H1 (cell line): ENCODE data around the gene GALNTL6. TPM values are rescaled to one million over a fixed set of nuclear protein-coding genes. Genes with fewer than 3 reads are reported as not detected.

ENCODE experiments used
- CTCF ChIA-PET: fragments of 300-600 bp; sonication (Branson Sonifier 250); formaldehyde crosslinking; loops from one replicate; lab custom pipeline; 2021; ENCODE audit not compliant: partially characterized antibody; lab: Charles Lee
- POLR2A ChIA-PET: fragments of 300-600 bp; sonication (Branson Sonifier 250); formaldehyde crosslinking; loops from one replicate; lab custom pipeline; 2021; ENCODE audit warnings: inconsistent platforms; ENCODE audit not compliant: partially characterized antibody; lab: Charles Lee
- DNase-seq, 2 experiments: peaks; one replicate each; pipeline versions ENCODE4 v3.0.0 to v3.0.0-alpha.2; 2010 to 2022; ENCODE audit warnings: low spot score in 2 of 2, low read depth in 1 of 2, mixed read lengths in 1 of 2
- FAIRE-seq: peaks from 2 replicates; lab custom pipeline; 2011; peaks lifted over from hg19 to GRCh38; lab: Jason Lieb, UNC
- H2AFZ ChIP-seq: 2 replicates; pipeline ENCODE4 v1.8.1; 2012; ENCODE audit warnings: low read length, inconsistent platforms
- H2AK5ac ChIP-seq: 2 replicates; pipeline ENCODE4 v1.6.1; 2013; ENCODE audit warnings: low read depth, low read length
- H2BK120ac ChIP-seq: replicated peaks from 2 replicates; pipeline ENCODE3; 2013; ENCODE audit warnings: low read depth, low read length, inconsistent platforms
- H2BK12ac ChIP-seq: 2 replicates; pipeline ENCODE4 v1.6.1; 2013; ENCODE audit warnings: low read depth, low read length
- H2BK15ac ChIP-seq: 2 replicates; pipeline ENCODE4 v1.6.1; 2013; ENCODE audit warnings: low read length
- H2BK20ac ChIP-seq: 2 replicates; pipeline ENCODE4 v1.6.1; 2013; ENCODE audit warnings: low read length
- H2BK5ac ChIP-seq: 2 replicates; pipeline ENCODE4 v1.6.1; 2013; ENCODE audit warnings: low read depth, low read length
- H3K14ac ChIP-seq: 2 replicates; pipeline ENCODE4 v1.6.1; 2013; ENCODE audit warnings: inconsistent platforms; ENCODE audit not compliant: insufficient read length
- H3K18ac ChIP-seq: 2 replicates; pipeline ENCODE4 v1.6.1; 2013; ENCODE audit warnings: low read length; ENCODE audit errors: extremely low read depth
- H3K23ac ChIP-seq: 2 replicates; pipeline ENCODE4 v1.6.1; 2013; ENCODE audit warnings: inconsistent platforms; ENCODE audit not compliant: insufficient read length
- H3K23me2 ChIP-seq: 2 replicates; pipeline ENCODE4 v1.6.1; 2013; ENCODE audit warnings: low read depth, low read length
- H3K27ac ChIP-seq: 2 replicates; pipeline ENCODE4 v1.6.1; 2011; ENCODE audit warnings: low read depth, low read length, inconsistent platforms
- H3K27me3 ChIP-seq, 4 experiments: replicated peaks in 1 of 4; 1 replicate in 1 of 4; 2 replicates in 3 of 4; pipeline versions ENCODE4 v1.6.1 to v1.8.1; 2011 to 2013; ENCODE audit warnings: low read length in 3 of 4, mild to moderate bottlenecking in 3 of 4, inconsistent platforms in 2 of 4, mixed read lengths in 2 of 4, moderate library complexity in 1 of 4; ENCODE audit not compliant: control insufficient read depth in 3 of 4, insufficient read depth in 3 of 4; ENCODE audit errors: extremely low read depth in 1 of 4
- H3K36me3 ChIP-seq, 4 experiments: 2 replicates each; pipeline versions ENCODE4 v1.6.1 to v1.8.1; 2011 to 2013; ENCODE audit warnings: mild to moderate bottlenecking in 4 of 4, low read length in 3 of 4, moderate library complexity in 2 of 4, control low read depth in 1 of 4, inconsistent platforms in 1 of 4; ENCODE audit not compliant: insufficient read depth in 4 of 4, control insufficient read depth in 2 of 4
- H3K4ac ChIP-seq: replicated peaks from 2 replicates; pipeline ENCODE3; 2013; ENCODE audit warnings: low read length, low read depth, mixed read lengths, inconsistent platforms; ENCODE audit not compliant: insufficient read length
- H3K4me1 ChIP-seq, 4 experiments: replicated peaks in 1 of 4; 1 replicate in 1 of 4; 2 replicates in 3 of 4; pipeline versions ENCODE4 v1.6.1 to v1.8.1; 2011 to 2013; ENCODE audit warnings: low read length in 3 of 4, inconsistent platforms in 2 of 4, mixed read lengths in 1 of 4; ENCODE audit not compliant: insufficient read depth in 4 of 4, control insufficient read depth in 3 of 4
- H3K4me2 ChIP-seq, 2 experiments: 2 replicates each; pipeline versions ENCODE4 v1.6.1 to v1.8.1; 2011 to 2013; ENCODE audit warnings: low read depth in 2 of 2, low read length in 2 of 2, control low read depth in 1 of 2, inconsistent platforms in 1 of 2, mild to moderate bottlenecking in 1 of 2; ENCODE audit not compliant: insufficient read depth in 1 of 2
- H3K4me3 ChIP-seq, 4 experiments: fragments of 200-600, 300-600 bp in 1 of 4; sonication (generic), shearing (Covaris generic), sonication (Bioruptor Twin) in 1 of 4; 2 replicates each; pipeline versions ENCODE4 v1.5.1 to v1.8.1; 2011 to 2016; ENCODE audit warnings: low read length in 4 of 4, low read depth in 3 of 4, control low read depth in 2 of 4, inconsistent platforms in 2 of 4, mild to moderate bottlenecking in 2 of 4, mixed read lengths in 1 of 4, moderate library complexity in 1 of 4; ENCODE audit not compliant: insufficient read depth in 2 of 4; ENCODE audit errors: extremely low read depth in 1 of 4
- H3K56ac ChIP-seq: replicated peaks from 2 replicates; pipeline ENCODE3; 2013; ENCODE audit warnings: low read depth, mild to moderate bottlenecking, mixed read lengths, low read length, inconsistent platforms; ENCODE audit not compliant: insufficient read length
- H3K79me1 ChIP-seq: 2 replicates; pipeline ENCODE4 v1.6.1; 2013; ENCODE audit warnings: low read depth, low read length, control low read depth
- H3K79me2 ChIP-seq, 2 experiments: 2 replicates each; pipeline versions ENCODE4 v1.6.1 to v1.8.1; 2012 to 2013; ENCODE audit warnings: low read length in 2 of 2, mild to moderate bottlenecking in 2 of 2, inconsistent platforms in 1 of 2; ENCODE audit not compliant: insufficient read depth in 2 of 2, control insufficient read depth in 1 of 2
- H3K9ac ChIP-seq, 4 experiments: replicated peaks in 1 of 4; 1 replicate in 1 of 4; 2 replicates in 3 of 4; pipeline versions ENCODE4 v1.6.1 to v1.8.1; 2011 to 2013; ENCODE audit warnings: low read depth in 3 of 4, low read length in 3 of 4, control low read depth in 2 of 4, mild to moderate bottlenecking in 2 of 4, moderate library complexity in 2 of 4, inconsistent platforms in 1 of 4; ENCODE audit errors: extremely low read depth in 1 of 4
- H3K9me3 ChIP-seq, 2 experiments: 2 replicates each; pipeline versions ENCODE4 v1.6.1 to v1.8.1; 2012 to 2013; ENCODE audit warnings: mild to moderate bottlenecking in 2 of 2, moderate library complexity in 2 of 2, control low read depth in 1 of 2, inconsistent platforms in 1 of 2, low read depth in 1 of 2, low read length in 1 of 2, mixed read lengths in 1 of 2; ENCODE audit not compliant: insufficient read depth in 2 of 2
- H4K20me1 ChIP-seq, 2 experiments: replicated peaks in 1 of 2; 2 replicates each; pipeline versions ENCODE3 to v1.8.1; 2011 to 2013; ENCODE audit warnings: inconsistent platforms in 2 of 2, low read length in 2 of 2, mild to moderate bottlenecking in 1 of 2; ENCODE audit not compliant: insufficient read depth in 2 of 2, control insufficient read depth in 1 of 2
- H4K5ac ChIP-seq: 2 replicates; pipeline ENCODE4 v1.6.1; 2013; ENCODE audit warnings: low read length, low read depth, mixed read lengths, inconsistent platforms; ENCODE audit not compliant: insufficient read length
- H4K8ac ChIP-seq: 2 replicates; pipeline ENCODE4 v1.8.0; 2013; ENCODE audit warnings: mild to moderate bottlenecking, moderate library complexity, low read length, inconsistent platforms; ENCODE audit not compliant: insufficient read depth; ENCODE audit errors: extremely low read depth
- H4K91ac ChIP-seq: replicated peaks from 2 replicates; pipeline ENCODE3; 2013; ENCODE audit warnings: low read length, mixed read lengths, inconsistent platforms; ENCODE audit not compliant: insufficient read length
- BACH1 ChIP-seq: IDR thresholded peaks from 2 replicates; pipeline ENCODE4 v1.6.1; 2012; ENCODE audit warnings: low read length, improper control_type of control experiment
- PHF8 ChIP-seq: fragments of 200-600 bp; sonication (generic); conservative IDR thresholded peaks from 2 replicates; pipeline ENCODE4 v1.7.1; 2012; ENCODE audit warnings: low read depth, mild to moderate bottlenecking, inconsistent platforms, low read length, moderate library complexity
- RXRA ChIP-seq: IDR thresholded peaks from 2 replicates; pipeline ENCODE4 v1.6.1; 2011; ENCODE audit warnings: low read depth, mild to moderate bottlenecking, low read length, moderate library complexity; ENCODE audit not compliant: insufficient read depth
- SIRT6 ChIP-seq: IDR thresholded peaks from one replicate; pipeline ENCODE4 v1.7.1; 2012; ENCODE audit warnings: low read length, inconsistent platforms
- SRF ChIP-seq: IDR thresholded peaks from 2 replicates; pipeline ENCODE4 v1.6.1; 2011; ENCODE audit warnings: mild to moderate bottlenecking, low read depth, low read length, moderate library complexity
- TAF1 ChIP-seq: IDR thresholded peaks from 2 replicates; pipeline ENCODE4 v1.6.1; 2011; ENCODE audit warnings: mild to moderate bottlenecking, low read depth, low read length
- TEAD4 ChIP-seq: IDR thresholded peaks from 2 replicates; pipeline ENCODE4 v1.6.1; 2012; ENCODE audit warnings: low read depth, low read length, inconsistent platforms, mixed read lengths
- YY1 ChIP-seq: IDR thresholded peaks from 2 replicates; pipeline ENCODE4 v1.6.1; 2011; ENCODE audit warnings: low read depth, mild to moderate bottlenecking, low read length
- WGBS, 2 experiments: shearing (Covaris generic) in 1 of 2; methylation state at CpG; one replicate each; pipeline versions ENCODE4 v1.1.6 to v1.1.7; 2013 to 2015; ENCODE audit warnings: low lambda C conversion rate in 2 of 2, mixed read lengths in 2 of 2, inconsistent platforms in 1 of 2, low coverage in 1 of 2, missing lambda C conversion rate in 1 of 2; ENCODE audit not compliant: insufficient replicate concordance in 2 of 2, insufficient coverage in 1 of 2, insufficient read length in 1 of 2; ENCODE audit errors: extremely low coverage in 1 of 2, missing lambda C conversion rate in 1 of 2; 5-methylcytosine and 5-hydroxymethylcytosine counted together
- polyA plus RNA-seq, 7 experiments: library from polyadenylated mRNA; depleted of rRNA in 3 of 7; stranded (reverse) in 5 of 7; unstranded in 2 of 7; fragments of >200 nt in 5 of 7; fragments of 200-250 nt in 2 of 7; gene quantifications; 1 replicate in 5 of 7; 2 replicates in 1 of 7; 4 replicates in 1 of 7; pipeline versions ENCODE4 v1.2.1 to v1.2.3, GENCODE V29; 2011 to 2013; ENCODE audit warnings: missing spikeins in 2 of 7, mixed read lengths in 2 of 7
- total RNA-seq: library from RNA; stranded (reverse); fragmentation: NEBNext Ultra II Directional; extraction: Animal tissue kit (Norgen Biotek cat#: 25700); gene quantifications from 2 replicates; pipeline ENCODE4 v1.2.1, GENCODE V29; 2021

GALNTL6 gene
- total and polyA plus RNA-seq, 2 of the 8 experiments (the other 6 are each of a cell fraction or from before 2014, with no cell fraction given) = 0.03 to 0.32 TPM

GRCh38 chr4:173056271-173056670 is 1243.1 kb downstream of the GALNTL6 start:
- ChIA-PET POLR2A (no interaction called here), CTCF (interaction anchor here (0.7 to 6.8 kb wide), 7 partner anchors 25 to 416 kb away, joined by 3 to 39 read pairs (median 3); no protein-coding TSS in a partner anchor)
- H4K91ac ChIP-seq = no peak overlapping the region
- no peak overlapping the region for H2AK5ac ChIP-seq
- H2BK12ac ChIP-seq = no peak overlapping the region
- no peaks in the 10 kb centered on the region for H3K79me1 ChIP-seq
- no peak for FAIRE-seq
- no peaks in the 10 kb centered on the region for H3K23me2 ChIP-seq
- 89% methylated on average over 5 of the region's 5 CpGs; no CpG with 5 or more reads in 1 of the 2 experiments for WGBS, 2 experiments
- no peak overlapping the region for H3K4me2 ChIP-seq
- H2BK20ac ChIP-seq = no peak overlapping the region
- no peaks in the 10 kb centered on the region for H3K36me3 ChIP-seq
- no peak overlapping the region for H2BK15ac ChIP-seq
- no peak overlapping the region for H3K4me3 ChIP-seq
- H3K9me3 ChIP-seq = no peaks in the 10 kb centered on the region
- no peak overlapping the region for H2BK5ac ChIP-seq
- H4K5ac ChIP-seq = no peak overlapping the region
- H3K56ac ChIP-seq = no peak overlapping the region
- TF ChIP-seq BACH1 = no peak
- no peak for TF ChIP-seq TEAD4
- no peak for TF ChIP-seq PHF8
- no peak for TF ChIP-seq TAF1
- no peak for TF ChIP-seq YY1
- TF ChIP-seq SRF = no peak
- TF ChIP-seq RXRA = no peak
- no peak for TF ChIP-seq SIRT6
- no peak overlapping the region for H3K27ac ChIP-seq
- H4K8ac ChIP-seq = no peak overlapping the region
- DNase-seq = no peak
- no peak overlapping the region for H2AFZ ChIP-seq
- no peak overlapping the region for H3K18ac ChIP-seq
- H3K4me1 ChIP-seq = peaks cover 0 to 5% (median 0%) of the 10 kb centered on the region in 4 experiments; a peak in 3 of 7 replicates
- H3K23ac ChIP-seq = no peak overlapping the region
- no peaks in the 10 kb centered on the region for H3K79me2 ChIP-seq
- no peak overlapping the region for H2BK120ac ChIP-seq
- H3K27me3 ChIP-seq = no peaks in the 10 kb centered on the region
- no peak overlapping the region for H3K4ac ChIP-seq
- H3K9ac ChIP-seq = no peak overlapping the region
- H3K14ac ChIP-seq = no peak overlapping the region
- no peaks in the 10 kb centered on the region for H4K20me1 ChIP-seq
